ENCODE data around the gene FBXO8.

The FBXO8 gene

DNA sequence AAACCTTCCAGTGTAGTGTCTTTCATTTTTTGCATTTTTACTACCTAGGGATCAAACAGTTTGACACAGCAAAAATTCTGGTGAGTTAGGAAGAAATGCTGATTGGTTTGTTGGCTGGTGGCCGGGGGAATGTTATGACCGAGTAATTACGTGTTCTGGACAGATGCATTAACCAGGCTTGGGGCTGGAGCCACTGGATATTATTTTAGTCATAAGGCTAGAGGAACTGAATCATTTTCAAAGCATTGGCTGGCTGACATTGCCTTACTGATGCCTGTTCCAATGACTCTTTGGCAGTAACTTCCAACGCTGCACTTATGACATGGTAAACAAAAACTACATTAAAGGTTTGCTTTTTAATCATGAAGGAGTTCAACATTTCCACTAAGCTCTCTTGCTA, 84.6 kb downstream of the FBXO8 start:
- Histone ChIP-seq H4K20me1 (ENCODE audit: control insufficient read depth, insufficient read depth, low read depth, low read length) (no peaks in the 10 kb centered on the region), H3K4me1 (ENCODE audit: control insufficient read depth, low read length) (no peaks in the 10 kb centered on the region), H3F3A (ENCODE audit: control insufficient read depth, insufficient read depth) (no peaks in the 10 kb centered on the region), H3K9me2 (replicated peaks; ENCODE audit: control insufficient read depth, low read length) (no peaks in the 10 kb centered on the region), H3K4me3 (ENCODE audit: low read length) (no peak overlapping the region), H3K27me3 (ENCODE audit: control insufficient read depth, low read length) (peaks cover 6% of the 10 kb centered on the region; the same call in 1 of the 2 replicates), H3K9me3 (ENCODE audit: control insufficient read depth, insufficient read depth, low read length) (no peaks in the 10 kb centered on the region), H3K79me2 (ENCODE audit: control insufficient read depth, low read length) (no peaks in the 10 kb centered on the region), H3K36me3 (ENCODE audit: control insufficient read depth, low read length) (no peaks in the 10 kb centered on the region), H3K27ac (ENCODE audit: low read depth, low read length) (no peak overlapping the region), H3K4me2 (ENCODE audit: low read length) (no peak overlapping the region)
- TF ChIP-seq, protein P1, sequence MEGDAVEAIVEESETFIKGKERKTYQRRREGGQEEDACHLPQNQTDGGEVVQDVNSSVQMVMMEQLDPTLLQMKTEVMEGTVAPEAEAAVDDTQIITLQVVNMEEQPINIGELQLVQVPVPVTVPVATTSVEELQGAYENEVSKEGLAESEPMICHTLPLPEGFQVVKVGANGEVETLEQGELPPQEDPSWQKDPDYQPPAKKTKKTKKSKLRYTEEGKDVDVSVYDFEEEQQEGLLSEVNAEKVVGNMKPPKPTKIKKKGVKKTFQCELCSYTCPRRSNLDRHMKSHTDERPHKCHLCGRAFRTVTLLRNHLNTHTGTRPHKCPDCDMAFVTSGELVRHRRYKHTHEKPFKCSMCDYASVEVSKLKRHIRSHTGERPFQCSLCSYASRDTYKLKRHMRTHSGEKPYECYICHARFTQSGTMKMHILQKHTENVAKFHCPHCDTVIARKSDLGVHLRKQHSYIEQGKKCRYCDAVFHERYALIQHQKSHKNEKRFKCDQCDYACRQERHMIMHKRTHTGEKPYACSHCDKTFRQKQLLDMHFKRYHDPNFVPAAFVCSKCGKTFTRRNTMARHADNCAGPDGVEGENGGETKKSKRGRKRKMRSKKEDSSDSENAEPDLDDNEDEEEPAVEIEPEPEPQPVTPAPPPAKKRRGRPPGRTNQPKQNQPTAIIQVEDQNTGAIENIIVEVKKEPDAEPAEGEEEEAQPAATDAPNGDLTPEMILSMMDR (IDR thresholded peaks at IDR 0.05; ENCODE audit: low read depth, low read length, poor library complexity, severe bottlenecking) = no peak
- no peak for TF ChIP-seq EZH2phosphoT487 (IDR thresholded peaks at IDR 0.05; ENCODE audit: borderline replicate concordance, low read length)

DNA sequence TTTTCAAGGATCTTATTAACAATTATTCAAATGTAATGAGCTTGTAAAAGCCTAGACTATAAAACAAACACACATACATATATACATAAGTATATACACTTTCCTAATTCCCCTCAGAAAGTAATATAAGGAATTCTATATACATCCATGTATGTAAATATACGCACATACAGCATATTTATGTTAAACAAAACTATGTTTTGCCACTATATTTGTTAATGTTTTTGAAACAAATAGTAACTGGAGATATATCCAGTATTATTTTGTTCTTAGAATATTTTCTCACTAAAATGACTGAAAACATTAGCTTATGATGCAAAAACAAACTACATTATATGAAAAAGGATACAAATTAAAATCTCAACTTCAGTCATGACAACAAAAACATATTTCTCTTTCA, 85.1 kb downstream of the FBXO8 start:
- no peaks in the 10 kb centered on the region for H3F3A ChIP-seq (ENCODE audit: control insufficient read depth, insufficient read depth)
- H3K27me3 ChIP-seq (ENCODE audit: control insufficient read depth, low read length) = peaks cover 6% of the 10 kb centered on the region; the same call in 1 of the 2 replicates
- H3K36me3 ChIP-seq (ENCODE audit: control insufficient read depth, low read length) = no peaks in the 10 kb centered on the region
- no peaks in the 10 kb centered on the region for H3K9me2 ChIP-seq (replicated peaks; ENCODE audit: control insufficient read depth, low read length)
- H4K20me1 ChIP-seq (ENCODE audit: control insufficient read depth, insufficient read depth, low read depth, low read length) = no peaks in the 10 kb centered on the region
- no peaks in the 10 kb centered on the region for H3K9me3 ChIP-seq (ENCODE audit: control insufficient read depth, insufficient read depth, low read length)
- H3K4me1 ChIP-seq (ENCODE audit: control insufficient read depth, low read length) = no peaks in the 10 kb centered on the region
- no peak overlapping the region for H3K27ac ChIP-seq (ENCODE audit: low read depth, low read length)
- TF ChIP-seq, protein P1 (IDR thresholded peaks at IDR 0.05; ENCODE audit: low read depth, low read length, poor library complexity, severe bottlenecking) = no peak
- TF ChIP-seq EZH2phosphoT487 (IDR thresholded peaks at IDR 0.05; ENCODE audit: borderline replicate concordance, low read length) = no peak
- no peak overlapping the region for H3K4me2 ChIP-seq (ENCODE audit: low read length)
- H3K79me2 ChIP-seq (ENCODE audit: control insufficient read depth, low read length) = no peaks in the 10 kb centered on the region
- H3K4me3 ChIP-seq (ENCODE audit: low read length) = no peak overlapping the region

- Histone ChIP-seq H3K9me2 (replicated peaks; ENCODE audit: control insufficient read depth, low read length) (no peaks in the 10 kb centered on the region), H3K27me3 (ENCODE audit: control insufficient read depth, low read length) (peaks cover 3% of the 10 kb centered on the region; the same call in 1 of the 2 replicates), H3K36me3 (ENCODE audit: control insufficient read depth, low read length) (no peaks in the 10 kb centered on the region), H3K27ac (ENCODE audit: low read depth, low read length) (no peak overlapping the region), H3F3A (ENCODE audit: control insufficient read depth, insufficient read depth) (no peaks in the 10 kb centered on the region), H3K79me2 (ENCODE audit: control insufficient read depth, low read length) (no peaks in the 10 kb centered on the region), H3K4me3 (ENCODE audit: low read length) (no peak overlapping the region), H4K20me1 (ENCODE audit: control insufficient read depth, insufficient read depth, low read depth, low read length) (no peaks in the 10 kb centered on the region), H3K4me2 (ENCODE audit: low read length) (no peak overlapping the region), H3K9me3 (ENCODE audit: control insufficient read depth, insufficient read depth, low read length) (no peaks in the 10 kb centered on the region), H3K4me1 (ENCODE audit: control insufficient read depth, low read length) (no peaks in the 10 kb centered on the region)
- TF ChIP-seq, protein P1 (IDR thresholded peaks at IDR 0.05; ENCODE audit: low read depth, low read length, poor library complexity, severe bottlenecking) = no peak
- no peak for TF ChIP-seq EZH2phosphoT487 (IDR thresholded peaks at IDR 0.05; ENCODE audit: borderline replicate concordance, low read length)
These were observed 89.8 kb downstream of the FBXO8 start for GRCh38 chr4:174193438-174194374.
